GM19328 (cell line): Measurements from ENCODE around the gene CDH6.

Experiments used
- ATAC-seq: cut with Tn5 transposase; IDR thresholded peaks from one replicate; pipeline ENCODE4 v1.9.1; 2021; ENCODE audit warnings: mild to moderate bottlenecking, moderate library complexity; ENCODE audit not compliant: unreplicated experiment

CDH6 gene

DNA sequence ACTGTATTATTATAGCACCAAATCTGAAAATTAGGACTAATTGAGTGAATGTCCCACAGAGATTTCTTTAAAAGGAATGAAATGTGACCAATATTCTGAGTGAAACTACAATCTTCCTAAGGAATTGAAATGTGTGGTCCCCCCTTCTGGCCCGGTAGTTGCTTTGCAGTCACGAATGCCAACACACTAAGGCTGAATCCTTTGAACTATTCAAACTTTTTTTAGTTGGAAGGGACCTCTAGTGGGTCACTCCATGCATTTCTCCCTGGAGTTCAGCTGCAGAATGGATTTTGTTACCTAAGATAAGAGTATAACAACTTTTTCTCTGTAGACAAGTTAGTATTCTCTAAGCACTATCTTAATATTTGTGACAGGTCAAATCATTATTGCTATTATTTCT lies 2.8 kb downstream of the CDH6 start:
- no peak for ATAC-seq

DNA sequence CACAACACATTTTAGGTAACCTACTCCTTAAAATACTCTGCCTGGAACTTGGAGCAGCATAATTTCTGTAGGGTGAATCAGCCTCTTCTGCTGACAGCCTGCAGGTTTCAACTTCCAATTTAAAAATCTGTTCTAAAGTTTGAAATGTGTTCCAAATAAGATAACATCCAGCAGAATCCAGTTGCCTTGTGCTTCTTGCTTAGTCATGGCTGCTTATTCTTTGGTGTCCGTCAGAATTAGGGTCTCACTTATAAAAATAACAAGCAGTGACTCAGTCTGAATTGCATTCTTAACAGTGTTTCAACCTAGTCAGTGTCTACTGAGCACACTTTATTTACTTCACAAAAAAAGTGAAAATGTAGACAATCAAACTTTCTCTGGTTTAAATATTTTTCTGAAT lies 3.7 kb downstream of the CDH6 start:
- ATAC-seq, result no peak

- no peak for ATAC-seq
Measured at GRCh38 chr5:31204958-31205357, 11.5 kb downstream of the CDH6 start.

DNA sequence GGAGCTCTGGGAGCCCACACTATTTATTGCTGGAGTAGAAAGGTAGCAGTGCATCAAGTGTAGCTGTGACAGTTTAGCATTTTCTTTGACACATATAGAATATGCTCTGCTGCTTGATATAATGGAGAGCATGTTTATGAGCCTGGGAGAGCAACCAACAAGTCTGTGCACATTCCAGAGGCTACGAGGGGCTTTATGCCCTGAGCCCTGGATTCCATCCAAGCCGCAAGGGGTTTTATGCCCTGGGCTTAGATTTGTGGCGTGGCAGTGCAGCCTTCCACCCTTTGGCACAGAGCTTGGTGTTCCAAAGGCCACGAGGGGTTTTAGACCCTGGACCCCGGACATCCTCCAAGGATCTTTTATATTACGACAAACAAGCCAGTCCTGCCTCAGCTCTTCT lies 14.6 kb downstream of the CDH6 start:
- ATAC-seq, result no peak

- no peak for ATAC-seq
Measured at GRCh38 chr5:31209334-31209733, 15.8 kb downstream of the CDH6 start.

GRCh38 chr5:31211098-31211497 lies 17.6 kb downstream of the CDH6 start:
- ATAC-seq, result no peak

DNA sequence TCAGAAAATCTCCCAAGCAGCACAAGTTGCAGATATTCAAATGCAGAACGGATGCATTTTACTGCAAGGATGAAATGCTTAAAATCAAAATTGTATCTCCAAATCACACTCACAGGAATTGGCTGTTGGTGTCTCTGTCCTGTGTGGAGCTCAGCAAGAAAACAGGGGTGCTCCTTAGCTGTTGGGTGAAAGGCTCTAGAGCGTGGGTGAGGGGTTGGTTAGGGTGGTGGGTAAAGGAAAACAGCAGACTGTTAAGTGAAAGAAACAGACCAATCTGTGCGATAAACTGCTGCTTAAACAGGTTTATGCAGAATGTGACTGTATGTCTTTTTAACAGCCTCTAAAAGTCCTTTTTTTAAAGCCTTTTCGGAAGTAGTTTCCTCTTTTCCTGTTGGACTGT lies 19.8 kb downstream of the CDH6 start:
- no peak for ATAC-seq

DNA sequence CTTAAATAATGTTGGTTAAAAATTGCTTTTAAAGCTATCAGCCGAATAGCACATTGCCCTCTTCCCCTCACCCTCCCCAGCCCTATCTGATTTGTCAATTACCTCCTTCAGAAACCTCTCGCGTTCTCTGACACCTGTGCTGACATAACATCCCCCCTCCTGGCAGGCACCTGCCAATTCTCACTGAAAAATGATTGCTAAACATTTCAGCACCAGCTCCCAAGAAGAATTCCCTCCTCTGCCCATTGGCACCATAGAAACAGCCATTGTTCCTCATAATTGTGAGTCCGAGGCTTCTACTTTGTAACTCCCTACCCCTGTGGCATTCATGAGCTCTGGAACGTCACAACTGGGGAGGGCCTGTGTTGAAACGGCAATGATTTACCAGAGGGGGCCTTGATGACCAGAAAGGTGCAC lies 20.2 kb downstream of the CDH6 start:
- ATAC-seq, result no peak

DNA sequence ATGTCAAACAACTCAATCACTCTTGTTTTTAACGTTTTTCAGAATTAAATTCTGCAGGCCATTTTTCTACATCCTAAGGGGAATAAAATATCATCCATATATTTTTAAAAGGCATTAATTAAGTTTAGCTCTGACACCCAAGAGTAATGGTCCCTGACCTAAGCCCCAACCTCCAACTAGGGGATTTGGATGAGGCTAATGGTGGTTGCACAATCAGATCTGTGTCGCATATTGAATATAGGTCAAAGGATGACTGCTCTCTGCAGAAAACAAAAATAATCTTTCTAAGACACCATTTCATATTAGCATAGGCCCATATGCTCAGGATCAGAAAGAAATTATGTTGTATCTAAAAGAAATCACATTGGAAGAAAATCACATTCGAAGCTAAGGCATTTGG lies 20.7 kb downstream of the CDH6 start:
- no peak for ATAC-seq

DNA sequence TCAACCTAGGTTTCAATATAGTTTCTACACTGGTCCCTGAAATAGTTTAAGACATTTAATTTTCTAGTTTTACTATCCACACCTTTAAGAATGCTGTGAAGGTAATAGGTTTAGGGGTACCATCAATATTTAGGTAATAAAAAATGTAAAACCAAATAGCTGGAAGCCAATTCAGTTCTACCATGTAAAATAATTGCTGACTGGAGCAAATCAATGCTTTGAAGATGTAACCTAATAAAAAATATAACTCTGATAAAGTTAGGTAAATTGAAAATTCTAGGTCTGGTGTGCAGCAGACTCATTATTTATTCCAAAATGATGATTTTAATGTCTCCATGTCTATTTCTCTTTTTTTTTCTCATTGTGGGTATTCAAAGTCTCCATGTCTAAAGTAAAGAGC lies 21.8 kb downstream of the CDH6 start:
- ATAC-seq, result no peak

GRCh38 chr5:31217446-31217845 lies 24.0 kb downstream of the CDH6 start:
- ATAC-seq, result no peak

DNA sequence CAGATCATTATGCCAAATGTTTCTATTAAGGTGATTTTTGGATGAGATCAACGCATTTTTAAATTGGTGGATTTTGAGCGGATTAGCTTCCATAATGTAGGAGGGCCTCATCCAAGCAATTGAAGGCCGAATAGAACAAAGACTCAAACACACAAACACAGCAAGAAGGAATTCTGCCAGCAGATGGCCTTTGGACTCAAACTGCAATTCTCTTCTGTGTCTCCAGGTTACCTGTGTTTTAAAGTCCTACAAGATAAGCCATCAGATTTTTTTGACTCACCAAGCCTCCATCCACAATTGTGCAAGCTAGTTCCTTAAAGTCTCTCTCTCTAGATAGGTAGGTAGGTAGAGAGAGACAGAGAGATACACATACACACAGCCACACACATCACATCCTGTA lies 25.5 kb downstream of the CDH6 start:
- ATAC-seq, result no peak

DNA sequence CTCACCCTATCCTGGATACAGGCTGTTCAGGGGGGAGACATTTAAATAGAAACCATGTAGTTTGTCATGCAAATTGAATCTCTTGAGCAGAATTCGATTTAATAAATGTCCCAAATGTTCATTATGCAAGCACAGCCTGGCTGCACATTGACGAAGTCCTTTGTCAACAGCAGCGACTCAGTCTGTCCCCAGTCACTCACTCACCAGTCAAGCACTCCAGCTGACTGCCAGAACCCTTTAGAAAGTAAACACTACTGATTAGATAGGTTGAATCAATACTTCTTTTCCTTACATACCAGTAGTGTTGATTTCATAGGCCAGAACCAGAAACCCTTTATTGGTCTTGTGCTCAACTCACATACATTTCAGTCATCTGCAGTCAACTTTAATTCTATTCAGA lies 27.5 kb downstream of the CDH6 start:
- no peak for ATAC-seq

DNA sequence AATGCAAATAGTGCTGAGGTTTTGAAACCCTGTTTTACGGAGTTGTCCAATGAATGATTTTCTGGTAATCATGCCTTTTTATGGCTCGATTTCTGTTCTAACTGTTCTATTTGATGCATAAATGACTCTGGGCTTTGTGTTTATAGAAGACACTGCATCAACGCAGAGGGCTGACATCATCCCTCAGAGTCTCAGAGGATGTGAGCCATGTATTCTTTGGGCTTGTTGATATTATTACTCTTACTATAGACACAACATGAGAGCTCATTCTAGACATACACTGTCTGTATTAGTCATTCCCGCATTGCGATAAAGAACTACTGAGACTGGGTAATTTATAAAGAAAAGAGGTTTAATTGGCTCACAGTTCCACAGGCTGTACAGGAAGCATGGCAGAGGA lies 31.6 kb downstream of the CDH6 start:
- no peak for ATAC-seq

DNA sequence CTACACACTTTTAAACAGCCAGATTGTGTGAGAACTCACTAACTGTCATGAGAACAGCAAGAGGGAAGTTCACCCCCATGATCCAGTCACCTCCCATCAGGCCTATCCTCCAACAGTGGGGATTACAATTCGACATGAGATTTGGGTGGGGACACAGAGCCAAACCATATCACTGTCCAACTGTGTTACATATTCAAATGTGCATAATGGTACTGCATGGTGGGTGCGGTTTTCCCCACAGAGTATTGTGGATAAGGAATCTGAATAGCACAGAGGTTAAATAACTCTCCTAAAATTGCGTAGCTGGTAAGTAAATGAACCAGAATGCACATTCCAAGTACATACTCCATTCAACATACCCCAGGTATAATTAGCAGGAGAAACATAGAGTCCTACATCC lies 32.1 kb downstream of the CDH6 start:
- ATAC-seq, result no peak

DNA sequence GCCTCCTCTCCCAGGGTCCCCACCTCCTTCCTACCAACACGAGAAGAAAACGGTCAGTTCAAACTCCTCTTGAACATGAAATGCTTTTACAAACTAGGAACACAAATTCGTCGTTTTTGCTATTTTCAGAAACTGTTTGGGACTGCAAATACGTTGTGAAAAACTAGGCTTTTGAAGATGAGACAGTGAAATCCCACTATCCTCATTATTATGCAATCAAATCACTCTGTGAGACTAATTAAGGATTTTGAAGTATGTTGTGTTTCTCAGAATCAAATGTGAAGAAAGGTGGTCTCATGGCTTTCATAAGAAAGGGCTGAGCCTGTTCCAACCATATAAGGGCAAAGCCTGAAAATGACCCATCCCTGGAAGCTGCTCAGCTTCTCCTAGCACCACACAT lies 33.2 kb downstream of the CDH6 start:
- ATAC-seq, result no peak

- ATAC-seq, result no peak
Measured at GRCh38 chr5:31229266-31229665, 35.8 kb downstream of the CDH6 start.

GRCh38 chr5:31231177-31231838 lies 37.8 kb downstream of the CDH6 start:
- no peak for ATAC-seq

DNA sequence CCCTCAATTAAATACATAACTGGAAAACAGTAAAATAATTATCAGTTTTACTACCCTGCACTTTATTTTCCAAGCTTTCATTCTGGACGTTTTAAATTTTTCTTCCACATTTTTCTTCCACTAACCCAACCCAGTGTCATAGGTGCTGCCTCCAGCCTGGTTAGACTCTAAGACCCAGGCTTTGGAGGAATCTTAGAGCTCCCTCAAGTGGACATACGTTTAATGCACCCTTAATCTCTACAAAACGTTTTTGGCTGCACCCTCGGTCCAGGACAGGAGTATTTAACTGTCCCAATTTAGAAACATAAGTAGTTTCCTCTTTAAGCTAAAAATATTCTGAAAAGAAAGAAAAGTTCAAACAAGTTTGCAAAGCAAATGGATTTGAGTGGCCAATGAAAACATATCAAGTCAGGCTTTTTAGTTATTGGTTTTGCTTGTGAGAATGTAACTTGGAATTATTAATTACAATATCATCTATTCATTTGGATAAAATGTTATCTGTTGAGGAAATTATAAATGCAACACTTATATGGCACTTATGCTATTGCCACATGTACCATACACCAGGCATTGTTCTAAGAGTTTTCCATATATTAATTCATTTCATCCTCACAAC lies 38.9 kb downstream of the CDH6 start:
- ATAC-seq, result peak; percentile 83

DNA sequence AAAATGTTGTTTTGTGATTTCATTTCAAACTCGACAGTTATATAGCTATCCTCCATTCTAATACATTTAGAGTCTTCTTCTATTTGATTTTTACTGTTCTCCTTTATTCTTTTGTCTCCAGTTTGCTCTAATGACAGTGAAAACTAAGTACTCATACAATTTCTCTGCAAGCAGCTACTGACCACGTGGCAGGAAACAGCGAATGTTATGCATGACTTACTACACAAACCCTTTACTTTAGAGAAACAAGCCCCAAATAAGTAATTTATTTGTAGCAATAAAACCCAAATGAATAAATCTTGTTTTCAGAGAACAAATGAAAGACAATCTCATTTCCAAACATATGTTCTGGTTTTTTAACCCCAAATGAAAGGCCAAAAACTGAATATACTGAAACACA lies 41.9 kb downstream of the CDH6 start:
- ATAC-seq, result no peak

DNA sequence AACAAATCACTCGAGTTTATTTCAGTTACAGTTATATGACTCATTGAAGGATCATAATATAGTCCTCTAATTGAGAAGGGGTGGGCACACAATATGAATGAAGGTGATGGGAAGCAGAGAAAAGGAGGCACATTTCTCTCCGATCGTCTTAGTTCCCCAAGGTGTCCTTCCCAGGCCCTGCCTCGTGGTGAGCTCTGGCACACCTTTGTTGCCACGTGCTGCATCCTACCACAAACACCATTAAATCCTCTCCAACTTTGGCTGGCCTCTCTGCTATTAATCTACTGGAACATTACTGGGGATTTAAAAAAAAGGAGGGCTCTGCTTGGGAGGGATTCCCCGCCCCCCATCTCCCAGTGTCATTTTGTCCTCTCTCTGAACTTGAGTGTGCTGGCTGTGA lies 42.9 kb downstream of the CDH6 start:
- ATAC-seq, result no peak

DNA sequence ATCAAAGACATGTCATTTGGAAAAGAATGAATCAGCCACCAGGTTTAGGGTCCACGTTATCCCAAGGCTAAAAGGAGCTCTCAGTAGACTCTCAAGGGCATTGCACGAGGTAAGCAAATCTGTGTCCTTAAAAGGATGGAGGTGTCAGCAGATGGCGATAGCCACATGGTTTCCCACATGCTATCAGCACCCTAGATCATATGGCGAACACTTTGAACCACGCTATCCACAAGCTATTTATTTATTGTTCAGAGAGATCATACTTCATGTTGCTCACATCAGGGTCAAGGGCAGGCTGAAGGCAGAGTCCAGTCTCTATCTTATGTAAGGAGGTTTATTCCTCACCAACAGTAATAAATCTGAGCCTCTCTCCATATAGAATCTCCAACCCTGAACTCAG lies 43.7 kb downstream of the CDH6 start:
- no peak for ATAC-seq

DNA sequence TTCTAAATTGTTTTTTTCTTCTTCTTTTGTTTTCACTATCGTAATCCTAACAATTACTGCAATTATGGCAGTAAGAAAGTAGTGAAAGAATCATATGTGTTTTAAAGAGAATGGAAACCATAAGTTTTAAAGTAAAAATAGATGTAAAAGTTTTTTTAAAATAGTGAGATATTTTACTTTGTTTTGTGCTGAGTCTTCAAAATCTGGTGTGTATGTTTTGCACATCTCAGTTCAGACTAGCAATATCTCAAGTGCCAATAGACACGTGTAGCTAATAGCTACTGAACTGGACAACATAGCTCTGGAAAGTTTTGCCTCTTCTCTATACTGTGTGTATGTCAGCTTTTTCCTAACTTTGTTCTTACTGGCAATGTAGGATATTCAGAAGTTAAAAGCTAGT lies 45.0 kb downstream of the CDH6 start:
- no peak for ATAC-seq
